H1 (cell line): Measurements from ENCODE around the gene SOWAHC. TPM values are rescaled to one million over a fixed set of nuclear protein-coding genes. Genes with fewer than 3 reads are reported as not detected.

ENCODE experiments used
- EGR1 ChIP-seq: IDR thresholded peaks from 2 replicates; pipeline ENCODE4 v1.6.1; 2011; ENCODE audit warnings: low read depth, low read length, borderline replicate concordance
- polyA plus RNA-seq, 7 experiments: library from polyadenylated mRNA; depleted of rRNA in 3 of 7; stranded (reverse) in 5 of 7; unstranded in 2 of 7; fragments of >200 nt in 5 of 7; fragments of 200-250 nt in 2 of 7; gene quantifications; 1 replicate in 5 of 7; 2 replicates in 1 of 7; 4 replicates in 1 of 7; pipeline versions ENCODE4 v1.2.1 to v1.2.3, GENCODE V29; 2011 to 2013; ENCODE audit warnings: missing spikeins in 2 of 7, mixed read lengths in 2 of 7
- total RNA-seq: library from RNA; stranded (reverse); fragmentation: NEBNext Ultra II Directional; extraction: Animal tissue kit (Norgen Biotek cat#: 25700); gene quantifications from 2 replicates; pipeline ENCODE4 v1.2.1, GENCODE V29; 2021

The SOWAHC gene
- total and polyA plus RNA-seq, 2 of the 8 experiments (the other 6 are each of a cell fraction or from before 2014, with no cell fraction given): 3.1 to 17.8 TPM

DNA sequence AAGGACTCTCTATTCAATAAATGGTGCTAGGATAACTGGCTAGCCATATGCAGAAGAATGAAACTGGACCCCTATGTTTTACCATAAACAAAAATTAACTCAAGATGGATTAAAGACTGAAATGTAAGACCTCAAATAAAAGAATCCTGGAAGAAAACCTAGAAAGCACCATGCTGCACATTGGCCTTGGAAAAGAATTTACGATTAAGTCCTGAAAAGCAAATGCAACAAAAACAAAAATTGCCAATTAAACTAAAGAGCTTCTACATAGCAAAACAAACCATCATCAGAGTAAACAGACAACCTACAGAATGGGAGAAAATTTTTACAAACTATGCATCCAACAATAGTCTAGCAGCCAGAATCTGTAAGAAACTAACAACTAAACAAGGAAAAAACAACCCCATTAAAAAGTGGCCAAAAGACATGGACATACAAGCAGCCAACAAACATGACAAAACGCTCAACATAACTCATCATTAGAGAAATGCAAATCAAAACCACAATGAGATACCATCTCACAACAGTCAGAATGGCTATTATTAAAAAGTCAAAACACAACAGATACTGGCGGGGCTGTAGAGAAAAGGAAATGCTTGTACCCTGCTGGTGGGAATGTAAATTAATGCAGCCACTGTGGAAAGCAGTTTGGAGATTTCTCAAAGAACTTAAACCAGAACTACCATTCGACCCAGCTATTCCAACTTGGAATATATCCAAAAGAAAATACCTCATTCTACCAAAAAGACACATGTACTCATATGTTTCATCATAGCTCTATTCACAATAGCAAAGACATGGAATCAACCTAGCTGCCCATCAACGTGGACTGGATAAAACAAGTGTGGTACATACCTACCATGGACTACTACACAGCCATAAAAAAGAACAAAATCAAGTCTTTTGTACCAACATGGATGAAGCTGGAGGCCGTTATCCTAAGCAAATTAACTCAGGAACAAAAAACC, 31.0 kb upstream of the SOWAHC start (continued):
- no peak for TF ChIP-seq EGR1
